Astrocyte (in vitro differentiated cells and primary cell): Measurements from ENCODE around the gene CLCN6. TPM values are rescaled to one million over a fixed set of nuclear protein-coding genes. Genes with fewer than 3 reads are reported as not detected.

Experiments
- DNase-seq: peaks from one replicate; pipeline ENCODE4 v3.0.0-alpha.2; 2010; ENCODE audit warnings: low read depth
- FAIRE-seq: peaks from 2 replicates; lab custom pipeline; 2011; peaks lifted over from hg19 to GRCh38; lab: Jason Lieb, UNC
- H2AFZ ChIP-seq: 2 replicates; pipeline ENCODE4 v1.6.0; 2012; ENCODE audit warnings: low read depth, low read length, inconsistent platforms
- H3K27ac ChIP-seq: 2 replicates; pipeline ENCODE4 v1.5.1; 2011; ENCODE audit warnings: low read depth, low read length, inconsistent platforms
- H3K27me3 ChIP-seq: 2 replicates; pipeline ENCODE4 v1.6.0; 2011; ENCODE audit warnings: low read length, inconsistent platforms; ENCODE audit not compliant: insufficient read depth
- H3K36me3 ChIP-seq: 2 replicates; pipeline ENCODE4 v1.5.1; 2011; ENCODE audit warnings: low read length, inconsistent platforms; ENCODE audit not compliant: insufficient read depth
- H3K4me1 ChIP-seq: 2 replicates; pipeline ENCODE4 v1.5.1; 2011; ENCODE audit warnings: low read length, inconsistent platforms; ENCODE audit not compliant: insufficient read depth
- H3K4me2 ChIP-seq: 2 replicates; pipeline ENCODE4 v1.6.0; 2012; ENCODE audit warnings: low read length, inconsistent platforms
- H3K4me3 ChIP-seq: 2 replicates; pipeline ENCODE4 v1.5.1; 2011; ENCODE audit warnings: low read depth, mild to moderate bottlenecking, low read length, inconsistent platforms; ENCODE audit not compliant: insufficient read depth
- H3K79me2 ChIP-seq: 2 replicates; pipeline ENCODE4 v1.6.0; 2012; ENCODE audit warnings: mild to moderate bottlenecking, low read length, inconsistent platforms; ENCODE audit not compliant: insufficient read depth
- H3K9ac ChIP-seq: 2 replicates; pipeline ENCODE4 v1.6.0; 2012; ENCODE audit warnings: mild to moderate bottlenecking, low read length, inconsistent platforms
- H3K9me3 ChIP-seq: 2 replicates; pipeline ENCODE4 v1.5.1; 2012; ENCODE audit warnings: low read depth, mild to moderate bottlenecking, low read length, inconsistent platforms; ENCODE audit not compliant: insufficient read depth
- H4K20me1 ChIP-seq: 2 replicates; pipeline ENCODE4 v1.6.0; 2012; ENCODE audit warnings: low read length, inconsistent platforms; ENCODE audit not compliant: insufficient read depth
- H3K27ac Mint-ChIP-seq: one replicate; pipeline ENCODE4 v1.8.0; 2021; ENCODE audit warnings: mild to moderate bottlenecking, mixed read lengths; ENCODE audit not compliant: unreplicated experiment
- H3K27me3 Mint-ChIP-seq: one replicate; pipeline ENCODE4 v1.8.0; 2021; ENCODE audit warnings: low read depth, mixed read lengths; ENCODE audit not compliant: unreplicated experiment
- H3K36me3 Mint-ChIP-seq: one replicate; pipeline ENCODE4 v1.8.0; 2021; ENCODE audit warnings: low read depth, mixed read lengths; ENCODE audit not compliant: unreplicated experiment
- H3K4me1 Mint-ChIP-seq: one replicate; pipeline ENCODE4 v1.8.0; 2021; ENCODE audit warnings: low read depth, mixed read lengths; ENCODE audit not compliant: unreplicated experiment
- H3K4me3 Mint-ChIP-seq: one replicate; pipeline ENCODE4 v1.8.0; 2021; ENCODE audit warnings: mild to moderate bottlenecking, moderate library complexity, mixed read lengths; ENCODE audit not compliant: unreplicated experiment
- H3K9me3 Mint-ChIP-seq: one replicate; pipeline ENCODE4 v1.8.0; 2021; ENCODE audit warnings: mild to moderate bottlenecking, mixed read lengths; ENCODE audit not compliant: unreplicated experiment
- EZH2 ChIP-seq: IDR thresholded peaks from 2 replicates; pipeline ENCODE4 v1.6.1; 2012; ENCODE audit warnings: mild to moderate bottlenecking, low read length, inconsistent platforms; ENCODE audit not compliant: insufficient read depth
- total RNA-seq: library from RNA; stranded (reverse); gene quantifications from 2 replicates; pipeline ENCODE4 v1.2.1, GENCODE V29; 2021
- TF ChIP-seq, protein P1 (sequence below): IDR thresholded peaks from 2 replicates; pipeline ENCODE4 v1.5.1; 2011; ENCODE audit warnings: low read depth, mild to moderate bottlenecking, inconsistent platforms, low read length, moderate library complexity; ENCODE audit not compliant: insufficient read depth

CLCN6 gene
- total RNA-seq, 1 donor from 2014 or later = 22.4 TPM

DNA sequence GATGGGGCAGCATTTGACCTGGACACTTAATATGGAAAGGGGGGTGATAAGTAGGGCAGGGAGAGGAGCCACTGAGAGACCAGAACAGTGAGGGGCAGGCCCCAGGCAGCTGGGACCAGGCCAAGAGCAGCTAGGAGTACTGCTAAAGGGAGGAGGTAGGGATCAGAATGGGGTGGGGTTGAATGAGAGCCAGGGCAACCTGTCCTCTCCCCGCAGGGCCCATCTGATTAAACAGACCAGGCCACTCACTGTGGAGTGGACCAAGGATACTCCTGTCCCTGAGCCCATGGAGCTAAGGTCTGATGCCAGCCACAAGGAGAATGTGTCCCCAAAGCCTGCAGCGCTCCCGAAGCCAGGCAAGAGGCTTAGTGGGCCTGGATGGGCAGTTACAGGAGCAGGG is 41.9 kb upstream of the CLCN6 start:
- DNase-seq (no peak), FAIRE-seq (no peak)
- no peaks in the 10 kb centered on the region for H3K36me3 ChIP-seq
- no peak overlapping the region for H2AFZ ChIP-seq
- Mint-ChIP-seq H3K4me1 (no peaks in the 10 kb centered on the region), H3K4me3 (no peak overlapping the region), H3K36me3 (peaks cover 2% of the 10 kb centered on the region), H3K27me3 (peaks cover 47% of the 10 kb centered on the region), H3K27ac (no peak overlapping the region), H3K9me3 (no peaks in the 10 kb centered on the region)
- H3K4me1 ChIP-seq = no peaks in the 10 kb centered on the region
- no peak overlapping the region for H3K9ac ChIP-seq
- H3K27ac ChIP-seq = no peak overlapping the region
- H3K79me2 ChIP-seq = no peaks in the 10 kb centered on the region
- H3K27me3 ChIP-seq = peaks cover 19% of the 10 kb centered on the region
- TF ChIP-seq, protein P1, sequence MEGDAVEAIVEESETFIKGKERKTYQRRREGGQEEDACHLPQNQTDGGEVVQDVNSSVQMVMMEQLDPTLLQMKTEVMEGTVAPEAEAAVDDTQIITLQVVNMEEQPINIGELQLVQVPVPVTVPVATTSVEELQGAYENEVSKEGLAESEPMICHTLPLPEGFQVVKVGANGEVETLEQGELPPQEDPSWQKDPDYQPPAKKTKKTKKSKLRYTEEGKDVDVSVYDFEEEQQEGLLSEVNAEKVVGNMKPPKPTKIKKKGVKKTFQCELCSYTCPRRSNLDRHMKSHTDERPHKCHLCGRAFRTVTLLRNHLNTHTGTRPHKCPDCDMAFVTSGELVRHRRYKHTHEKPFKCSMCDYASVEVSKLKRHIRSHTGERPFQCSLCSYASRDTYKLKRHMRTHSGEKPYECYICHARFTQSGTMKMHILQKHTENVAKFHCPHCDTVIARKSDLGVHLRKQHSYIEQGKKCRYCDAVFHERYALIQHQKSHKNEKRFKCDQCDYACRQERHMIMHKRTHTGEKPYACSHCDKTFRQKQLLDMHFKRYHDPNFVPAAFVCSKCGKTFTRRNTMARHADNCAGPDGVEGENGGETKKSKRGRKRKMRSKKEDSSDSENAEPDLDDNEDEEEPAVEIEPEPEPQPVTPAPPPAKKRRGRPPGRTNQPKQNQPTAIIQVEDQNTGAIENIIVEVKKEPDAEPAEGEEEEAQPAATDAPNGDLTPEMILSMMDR = no peak
- no peak for TF ChIP-seq EZH2
- H4K20me1 ChIP-seq = no peaks in the 10 kb centered on the region
- no peaks in the 10 kb centered on the region for H3K9me3 ChIP-seq
- no peak overlapping the region for H3K4me2 ChIP-seq
- H3K4me3 ChIP-seq = no peak overlapping the region

DNA sequence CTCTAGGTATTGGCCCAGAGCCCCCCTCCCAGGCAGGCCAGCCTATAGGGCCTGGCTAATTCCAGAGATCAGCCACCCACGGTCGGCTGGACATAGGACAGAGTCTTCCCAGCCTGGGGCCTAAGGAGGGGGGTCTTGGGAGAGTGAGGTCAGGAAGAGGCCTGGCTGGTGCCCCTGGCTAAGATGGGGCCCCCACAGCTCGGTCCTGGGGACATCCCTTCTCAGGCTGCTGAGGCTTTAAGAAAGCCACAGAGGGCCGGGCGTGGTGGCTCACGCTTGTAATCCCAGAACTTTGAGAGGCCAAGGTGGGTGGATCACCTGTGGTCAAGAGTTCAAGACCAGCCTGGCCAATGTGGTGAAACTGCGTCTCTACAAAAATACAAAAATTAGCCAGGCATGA is 41.5 kb upstream of the CLCN6 start:
- H3K9ac ChIP-seq = no peak overlapping the region
- Mint-ChIP-seq H3K27ac (no peak overlapping the region), H3K27me3 (peaks cover 47% of the 10 kb centered on the region), H3K9me3 (no peaks in the 10 kb centered on the region), H3K4me1 (no peaks in the 10 kb centered on the region), H3K4me3 (no peak overlapping the region), H3K36me3 (peaks cover 2% of the 10 kb centered on the region)
- no peaks in the 10 kb centered on the region for H3K36me3 ChIP-seq
- no peak for TF ChIP-seq EZH2
- TF ChIP-seq, protein P1 = no peak
- no peak overlapping the region for H3K4me3 ChIP-seq
- H4K20me1 ChIP-seq = no peaks in the 10 kb centered on the region
- no peak overlapping the region for H3K27ac ChIP-seq
- H3K79me2 ChIP-seq = no peaks in the 10 kb centered on the region
- DNase-seq (no peak), FAIRE-seq (no peak)
- H3K4me1 ChIP-seq = no peaks in the 10 kb centered on the region
- peaks cover 19% of the 10 kb centered on the region for H3K27me3 ChIP-seq
- H2AFZ ChIP-seq = no peak overlapping the region
- H3K4me2 ChIP-seq = no peak overlapping the region
- no peaks in the 10 kb centered on the region for H3K9me3 ChIP-seq

- Histone ChIP-seq H3K4me3 (no peak overlapping the region), H3K9me3 (no peaks in the 10 kb centered on the region), H3K4me2 (no peak overlapping the region), H3K4me1 (no peaks in the 10 kb centered on the region), H3K79me2 (no peaks in the 10 kb centered on the region), H4K20me1 (no peaks in the 10 kb centered on the region), H3K36me3 (no peaks in the 10 kb centered on the region), H3K9ac (no peak overlapping the region), H3K27me3 (peaks cover 19% of the 10 kb centered on the region), H3K27ac (no peak overlapping the region), H2AFZ (no peak overlapping the region)
- DNase-seq = no peak
- Mint-ChIP-seq H3K4me1 (no peaks in the 10 kb centered on the region), H3K9me3 (no peaks in the 10 kb centered on the region), H3K36me3 (peaks cover 2% of the 10 kb centered on the region), H3K27me3 (peaks cover 40% of the 10 kb centered on the region), H3K4me3 (no peak overlapping the region), H3K27ac (no peak overlapping the region)
- TF ChIP-seq, protein P1 = no peak
- TF ChIP-seq EZH2 = no peak
- FAIRE-seq = no peak
These were observed 40.1 kb upstream of the CLCN6 start for GRCh38 chr1:11765661-11766428.
